ENCODE data around the gene SEC62. TPM values are rescaled to one million over a fixed set of nuclear protein-coding genes. Genes with fewer than 3 reads are reported as not detected.

Gene SEC62
- total and polyA plus RNA-seq, 9 of the 15 experiments (the other 6 are each of a cell fraction or from before 2014, with no cell fraction given) = 34.5 to 152 (median 51.8) TPM

DNA sequence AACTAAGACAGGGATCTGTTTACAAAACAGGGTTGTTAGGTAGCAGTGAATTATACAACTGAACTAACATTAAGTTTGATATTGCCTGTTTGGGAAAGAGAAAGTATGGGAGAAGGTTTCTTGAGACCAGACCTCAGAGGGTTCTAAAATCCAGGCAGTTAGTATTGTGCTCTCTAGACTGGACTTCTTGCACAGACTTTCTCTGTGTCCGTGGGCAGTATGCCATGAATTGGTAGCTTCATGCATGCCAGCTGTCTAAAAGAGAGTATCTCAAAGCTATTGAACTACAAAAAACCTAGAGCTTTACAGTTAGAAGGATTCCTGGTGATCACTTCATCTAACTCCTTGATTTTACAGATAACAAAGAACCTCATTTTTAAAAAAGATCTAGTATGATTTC is 42.8 kb upstream of the SEC62 start:
- 13% methylated on average over 1 of the region's 1 CpG for WGBS (ENCODE audit: insufficient coverage, low coverage, missing lambda C conversion rate)
- no peaks in the 10 kb centered on the region for H3K9me1 ChIP-seq (ENCODE audit: control insufficient read depth, insufficient read depth, low read length)
- TF ChIP-seq, protein P1, sequence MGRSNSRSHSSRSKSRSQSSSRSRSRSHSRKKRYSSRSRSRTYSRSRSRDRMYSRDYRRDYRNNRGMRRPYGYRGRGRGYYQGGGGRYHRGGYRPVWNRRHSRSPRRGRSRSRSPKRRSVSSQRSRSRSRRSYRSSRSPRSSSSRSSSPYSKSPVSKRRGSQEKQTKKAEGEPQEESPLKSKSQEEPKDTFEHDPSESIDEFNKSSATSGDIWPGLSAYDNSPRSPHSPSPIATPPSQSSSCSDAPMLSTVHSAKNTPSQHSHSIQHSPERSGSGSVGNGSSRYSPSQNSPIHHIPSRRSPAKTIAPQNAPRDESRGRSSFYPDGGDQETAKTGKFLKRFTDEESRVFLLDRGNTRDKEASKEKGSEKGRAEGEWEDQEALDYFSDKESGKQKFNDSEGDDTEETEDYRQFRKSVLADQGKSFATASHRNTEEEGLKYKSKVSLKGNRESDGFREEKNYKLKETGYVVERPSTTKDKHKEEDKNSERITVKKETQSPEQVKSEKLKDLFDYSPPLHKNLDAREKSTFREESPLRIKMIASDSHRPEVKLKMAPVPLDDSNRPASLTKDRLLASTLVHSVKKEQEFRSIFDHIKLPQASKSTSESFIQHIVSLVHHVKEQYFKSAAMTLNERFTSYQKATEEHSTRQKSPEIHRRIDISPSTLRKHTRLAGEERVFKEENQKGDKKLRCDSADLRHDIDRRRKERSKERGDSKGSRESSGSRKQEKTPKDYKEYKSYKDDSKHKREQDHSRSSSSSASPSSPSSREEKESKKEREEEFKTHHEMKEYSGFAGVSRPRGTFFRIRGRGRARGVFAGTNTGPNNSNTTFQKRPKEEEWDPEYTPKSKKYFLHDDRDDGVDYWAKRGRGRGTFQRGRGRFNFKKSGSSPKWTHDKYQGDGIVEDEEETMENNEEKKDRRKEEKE (IDR thresholded peaks at IDR 0.05; ENCODE audit: borderline replicate concordance in 1 of 2, control insufficient read depth in 1 of 2, low read depth in 2 of 2, low read length in 1 of 2) = no peak
- TF ChIP-seq, protein P2, sequence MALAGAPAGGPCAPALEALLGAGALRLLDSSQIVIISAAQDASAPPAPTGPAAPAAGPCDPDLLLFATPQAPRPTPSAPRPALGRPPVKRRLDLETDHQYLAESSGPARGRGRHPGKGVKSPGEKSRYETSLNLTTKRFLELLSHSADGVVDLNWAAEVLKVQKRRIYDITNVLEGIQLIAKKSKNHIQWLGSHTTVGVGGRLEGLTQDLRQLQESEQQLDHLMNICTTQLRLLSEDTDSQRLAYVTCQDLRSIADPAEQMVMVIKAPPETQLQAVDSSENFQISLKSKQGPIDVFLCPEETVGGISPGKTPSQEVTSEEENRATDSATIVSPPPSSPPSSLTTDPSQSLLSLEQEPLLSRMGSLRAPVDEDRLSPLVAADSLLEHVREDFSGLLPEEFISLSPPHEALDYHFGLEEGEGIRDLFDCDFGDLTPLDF (CRISPR knock-in tag; IDR thresholded peaks at IDR 0.05) = no peak
- TF ChIP-seq ZBTB40 (IDR thresholded peaks at IDR 0.05) (no peak), ZBTB40 (CRISPR knock-in tag; IDR thresholded peaks at IDR 0.05) (no peak), CEBPG (CRISPR knock-in tag; IDR thresholded peaks at IDR 0.05) (no peak), CEBPG (tag; conservative IDR thresholded peaks at IDR 0.05 in 1 of 2, IDR thresholded peaks at IDR 0.05 in 1 of 2) (no peak)
- TF ChIP-seq, protein P3, sequence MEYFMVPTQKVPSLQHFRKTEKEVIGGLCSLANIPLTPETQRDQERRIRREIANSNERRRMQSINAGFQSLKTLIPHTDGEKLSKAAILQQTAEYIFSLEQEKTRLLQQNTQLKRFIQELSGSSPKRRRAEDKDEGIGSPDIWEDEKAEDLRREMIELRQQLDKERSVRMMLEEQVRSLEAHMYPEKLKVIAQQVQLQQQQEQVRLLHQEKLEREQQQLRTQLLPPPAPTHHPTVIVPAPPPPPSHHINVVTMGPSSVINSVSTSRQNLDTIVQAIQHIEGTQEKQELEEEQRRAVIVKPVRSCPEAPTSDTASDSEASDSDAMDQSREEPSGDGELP (CRISPR knock-in tag; IDR thresholded peaks at IDR 0.05; ENCODE audit: borderline replicate concordance) = no peak

More for the DNA sequence above, 42.8 kb upstream of the SEC62 start:
- ATAC-seq (no peak), FAIRE-seq (no peak), DNase-seq (ENCODE audit: extremely low read depth in 1 of 4, low spot score in 3 of 4) (no peak)
- no peaks in the 10 kb centered on the region for H3K9me3 ChIP-seq (replicated peaks; ENCODE audit: control insufficient read depth, insufficient read depth, low read depth, low read length)
- H3K79me2 ChIP-seq (ENCODE audit: control insufficient read depth, insufficient read depth, low read length) = no peaks in the 10 kb centered on the region
- no peak overlapping the region for H3K4me2 ChIP-seq (ENCODE audit: insufficient read depth, low read length)
- H2AFZ ChIP-seq (ENCODE audit: low read depth, low read length) = no peak overlapping the region; the same call in 1 of the 2 replicates
- no peak overlapping the region for H3K9ac ChIP-seq (ENCODE audit: insufficient read depth in 1 of 2, low read depth in 2 of 2, low read length in 2 of 2)
- ChIA-PET POLR2A (interaction anchor here (1.1 kb wide), 1 partner anchor 21 kb away, joined by 3 read pairs; no protein-coding TSS in a partner anchor), CTCF (ENCODE audit: low intra/inter-chr PET ratio) (no interaction called here)
- no peaks in the 10 kb centered on the region for H4K20me1 ChIP-seq (replicated peaks; ENCODE audit: control insufficient read depth, insufficient read depth, low read length)
- no peak overlapping the region for H3K4me3 ChIP-seq
- no peaks in the 10 kb centered on the region for H3K36me3 ChIP-seq (ENCODE audit: control insufficient read depth, insufficient read depth, low read length)
- no TSS peak for BruUV-seq (replicated peaks)
- no peaks in the 10 kb centered on the region; a peak in 1 of 5 replicates for H3K27me3 ChIP-seq (ENCODE audit: control insufficient read depth in 2 of 2, insufficient read depth in 2 of 2, low read length in 2 of 2)
- in situ Hi-C loops (cut with MboI) = no loop called here
- 0 out of 5 replicates have a peak, but pooled peaks cover 0 to 3% of the 10 kb centered on the region in 2 experiments for H3K4me1 ChIP-seq (replicated peaks in 1 of 2; ENCODE audit: control insufficient read depth in 2 of 2, insufficient read depth in 2 of 2, low read length in 2 of 2)
- H3K27ac ChIP-seq (ENCODE audit: extremely low read depth, low read depth, low read length) = no peak overlapping the region
- intact Hi-C loops (cut with micrococcal nuclease) = no loop called here
